Endothelial cell of umbilical vein (primary cell): ENCODE measurements around the gene PHF12. TPM values are rescaled to one million over a fixed set of nuclear protein-coding genes. Genes with fewer than 3 reads are reported as not detected.

Experiments
- BruUV-seq: library from RNA; stranded (reverse); fragments of 400-500 nt; replicated peaks from 2 replicates; lab custom pipeline; 2021; lab: Mats Ljungman, UMichigan
- CTCF ChIA-PET: fragments of 300-600, 350-600 bp; sonication (Branson Sonifier 250); formaldehyde crosslinking; loops from one replicate; lab custom pipeline; 2021; ENCODE audit warnings: antibody characterized with exemption, inconsistent platforms; lab: Charles Lee
- POLR2A ChIA-PET: fragments of 300-600, 350-600 bp; sonication (Branson Sonifier 250); formaldehyde crosslinking; loops from one replicate; lab custom pipeline; 2021; ENCODE audit warnings: antibody characterized with exemption, inconsistent platforms; lab: Charles Lee
- DNase-seq: peaks from one replicate; pipeline ENCODE4 v3.0.0-alpha.2; 2011; ENCODE audit warnings: low read depth, low spot score
- FAIRE-seq: peaks from 2 replicates; lab custom pipeline; 2011; peaks lifted over from hg19 to GRCh38; lab: Jason Lieb, UNC
- H2AFZ ChIP-seq: 2 replicates; pipeline ENCODE4 v1.6.0; 2012; ENCODE audit warnings: low read depth, low read length, control low read depth, inconsistent platforms
- H3K27ac ChIP-seq: 2 replicates; pipeline ENCODE4 v1.5.1; 2011; ENCODE audit warnings: low read depth, mild to moderate bottlenecking, control low read depth, low read length, moderate library complexity; ENCODE audit not compliant: insufficient read depth
- H3K27me3 ChIP-seq, 2 experiments: 2 replicates each; pipeline versions ENCODE4 v1.6.0 to v1.6.1; 2011; ENCODE audit warnings: low read length in 2 of 2, mixed read lengths in 1 of 2; ENCODE audit not compliant: control insufficient read depth in 2 of 2, insufficient read depth in 2 of 2
- H3K36me3 ChIP-seq, 2 experiments: 2 replicates in 1 of 2; 3 replicates in 1 of 2; pipeline ENCODE4 v1.5.1; 2011; ENCODE audit warnings: low read length in 2 of 2, mild to moderate bottlenecking in 1 of 2, moderate library complexity in 1 of 2; ENCODE audit not compliant: control insufficient read depth in 2 of 2, insufficient read depth in 2 of 2; ENCODE audit errors: extremely low read depth in 1 of 2
- H3K4me1 ChIP-seq: 3 replicates; pipeline ENCODE4 v1.5.1; 2011; ENCODE audit warnings: mild to moderate bottlenecking, low read length; ENCODE audit not compliant: control insufficient read depth, insufficient read depth; ENCODE audit errors: extremely low read depth
- H3K4me2 ChIP-seq: 2 replicates; pipeline ENCODE4 v1.6.1; 2011; ENCODE audit warnings: low read length, control low read depth, mixed read lengths; ENCODE audit not compliant: insufficient read depth
- H3K4me3 ChIP-seq, 3 experiments: fragments of 200-600 bp in 1 of 3; sonication (generic), shearing (Covaris generic) in 1 of 3; replicated peaks in 1 of 3; 2 replicates each; pipeline ENCODE4 v1.5.1; 2011 to 2016; ENCODE audit warnings: control low read depth in 3 of 3, low read length in 3 of 3, mild to moderate bottlenecking in 2 of 3, inconsistent platforms in 1 of 3, low read depth in 1 of 3, moderate library complexity in 1 of 3; ENCODE audit not compliant: insufficient read depth in 1 of 3
- H3K79me2 ChIP-seq: 2 replicates; pipeline ENCODE4 v1.6.0; 2012; ENCODE audit warnings: low read length, inconsistent platforms; ENCODE audit not compliant: control insufficient read depth, insufficient read depth
- H3K9ac ChIP-seq: replicated peaks from 2 replicates; pipeline ENCODE3; 2011; ENCODE audit warnings: low read length, control low read depth; ENCODE audit not compliant: insufficient read depth; ENCODE audit errors: extremely low read depth
- H3K9me1 ChIP-seq: replicated peaks from 3 replicates; pipeline ENCODE4 v1.6.0; 2011; ENCODE audit warnings: mild to moderate bottlenecking, low read length; ENCODE audit not compliant: control insufficient read depth, insufficient read depth; ENCODE audit errors: extremely low read depth
- H3K9me3 ChIP-seq: replicated peaks from 2 replicates; pipeline ENCODE4 v1.5.1; 2012; ENCODE audit warnings: low read length, inconsistent platforms; ENCODE audit not compliant: control insufficient read depth, insufficient read depth
- H4K20me1 ChIP-seq: replicated peaks from 2 replicates; pipeline ENCODE3; 2011; ENCODE audit warnings: mild to moderate bottlenecking, low read length; ENCODE audit not compliant: control insufficient read depth, insufficient read depth; ENCODE audit errors: extremely low read depth
- CTCF ChIP-seq, 2 donors: IDR thresholded peaks; 1 replicate in 1 of 2; 2 replicates in 1 of 2; pipeline ENCODE4 v1.5.1; 2011; ENCODE audit warnings: low read length in 2 of 2, mild to moderate bottlenecking in 2 of 2, moderate library complexity in 2 of 2, control low read depth in 1 of 2, inconsistent platforms in 1 of 2, low read depth in 1 of 2; ENCODE audit not compliant: insufficient read depth in 1 of 2; ENCODE audit errors: extremely low read depth in 1 of 2
- EZH2 ChIP-seq: IDR thresholded peaks from 2 replicates; pipeline ENCODE4 v1.6.1; 2012; ENCODE audit warnings: borderline replicate concordance, low read depth, mild to moderate bottlenecking, moderate library complexity, low read length, inconsistent platforms; ENCODE audit not compliant: severe bottlenecking
- FOS ChIP-seq: IDR thresholded peaks from 2 replicates; pipeline ENCODE4 v1.6.1; 2011; ENCODE audit warnings: mild to moderate bottlenecking, low read length, moderate library complexity, borderline replicate concordance; ENCODE audit not compliant: insufficient read depth
- GATA2 ChIP-seq: IDR thresholded peaks from 2 replicates; pipeline ENCODE4 v1.7.0; 2011; ENCODE audit warnings: low read depth, mild to moderate bottlenecking, moderate library complexity, mixed read lengths, low read length; ENCODE audit not compliant: insufficient read length, insufficient read depth
- JUN ChIP-seq: IDR thresholded peaks from 2 replicates; pipeline ENCODE4 v1.6.1; 2011; ENCODE audit warnings: borderline replicate concordance, low read depth; ENCODE audit not compliant: insufficient read length, insufficient read depth
- MAX ChIP-seq: IDR thresholded peaks from 2 replicates; pipeline ENCODE4 v1.6.1; 2011; ENCODE audit not compliant: insufficient read depth, insufficient read length
- MYC ChIP-seq: IDR thresholded peaks from one replicate; pipeline ENCODE4 v1.6.1; 2011; ENCODE audit warnings: mild to moderate bottlenecking, low read depth, low read length
- POLR2A ChIP-seq: IDR thresholded peaks from 2 replicates; pipeline ENCODE4 v1.6.1; 2012; ENCODE audit warnings: low read depth, mild to moderate bottlenecking, control low read depth, low read length
- POLR2AphosphoS5 ChIP-seq: IDR thresholded peaks from 2 replicates; pipeline ENCODE4 v1.6.1; 2012; ENCODE audit warnings: low read depth, mild to moderate bottlenecking, control low read depth, low read length, moderate library complexity; ENCODE audit not compliant: insufficient read depth
- dilution Hi-C: fragments of 300-500 bp; cut with MboI; formaldehyde crosslinking; loops from one replicate; pipeline ENCODE4 v1.15.0; 2019; ENCODE audit warnings: low sequenced_read_pairs; ENCODE audit not compliant: extremely low pct_ligation_motif_present
- intact Hi-C: fragments of 100-400 bp; cut with micrococcal nuclease; formaldehyde crosslinking; loops from one replicate; pipeline ENCODE4 v1.10.0; 2022
- polyA plus RNA-seq, 4 experiments: library from polyadenylated mRNA; depleted of rRNA in 3 of 4; stranded (reverse) in 3 of 4; unstranded in 1 of 4; fragments of >200 nt; gene quantifications; 2 replicates each; pipeline versions ENCODE4 v1.2.1 to v1.2.3, GENCODE V29; 2011 to 2012; ENCODE audit warnings: missing spikeins in 1 of 4
- total RNA-seq: library from RNA; stranded (reverse); gene quantifications from 2 replicates; pipeline ENCODE4 v1.2.3, GENCODE V29; 2021

The PHF12 gene
- total and polyA plus RNA-seq, 2 donors (not counting 3 experiments of a cell fraction or from before 2014, with no cell fraction given): 26.6 to 44.2 TPM

GRCh38 chr17:28929787-28930186, 21.5 kb downstream of the PHF12 start:
- dilution Hi-C loops (no loop called here), intact Hi-C loops (no loop called here)
- Histone ChIP-seq H3K9me3 (no peaks in the 10 kb centered on the region), H3K9ac (no peak overlapping the region), H4K20me1 (peaks cover 4% of the 10 kb centered on the region), H3K4me2 (no peak overlapping the region), H3K27ac (no peak overlapping the region), H3K4me1 (peaks cover 22% of the 10 kb centered on the region), H3K36me3 (no peaks in the 10 kb centered on the region), H3K4me3 (no peak overlapping the region), H2AFZ (no peak overlapping the region), H3K79me2 (peaks cover 50% of the 10 kb centered on the region), H3K27me3 (no peaks in the 10 kb centered on the region), H3K9me1 (no peaks in the 10 kb centered on the region)
- FAIRE-seq (no peak), DNase-seq (no peak)
- ChIA-PET CTCF (interaction anchor here (0.6 to 5.3 kb wide), 10 partner anchors 10 to 182 kb away, joined by 3 to 28 read pairs (median 4); no protein-coding TSS in a partner anchor), POLR2A (interaction anchor here (0.7 kb wide), 1 partner anchor 17 kb away, joined by 3 read pairs; no protein-coding TSS in a partner anchor)
- no TSS peak for BruUV-seq
- no peak for TF ChIP-seq JUN
- TF ChIP-seq POLR2AphosphoS5: no peak
- no peak for TF ChIP-seq FOS
- no peak for TF ChIP-seq CTCF (IDR thresholded peaks at IDR 0.05; ENCODE audit: extremely low read depth in 1 of 2, insufficient read depth in 1 of 2, low read depth in 1 of 2, low read length in 2 of 2)
- TF ChIP-seq MAX: no peak
- no peak for TF ChIP-seq POLR2A
- TF ChIP-seq GATA2: no peak
- no peak for TF ChIP-seq EZH2
- TF ChIP-seq MYC: no peak
